Measurements from ENCODE around the gene ST14.

The ST14 gene

GRCh38 chr11:130121445-130121978, 38.1 kb upstream of the ST14 start:
- Histone ChIP-seq H3K9ac (ENCODE audit: low read depth in 1 of 2, low read length in 2 of 2) (no peak overlapping the region), H3K36me3 (ENCODE audit: control insufficient read depth in 1 of 2, insufficient read depth in 2 of 2, low read length in 2 of 2) (peaks cover 26 to 42% of the 10 kb centered on the region in 2 donors), H3K27ac (ENCODE audit: low read depth, low read length) (no peak overlapping the region)

DNA sequence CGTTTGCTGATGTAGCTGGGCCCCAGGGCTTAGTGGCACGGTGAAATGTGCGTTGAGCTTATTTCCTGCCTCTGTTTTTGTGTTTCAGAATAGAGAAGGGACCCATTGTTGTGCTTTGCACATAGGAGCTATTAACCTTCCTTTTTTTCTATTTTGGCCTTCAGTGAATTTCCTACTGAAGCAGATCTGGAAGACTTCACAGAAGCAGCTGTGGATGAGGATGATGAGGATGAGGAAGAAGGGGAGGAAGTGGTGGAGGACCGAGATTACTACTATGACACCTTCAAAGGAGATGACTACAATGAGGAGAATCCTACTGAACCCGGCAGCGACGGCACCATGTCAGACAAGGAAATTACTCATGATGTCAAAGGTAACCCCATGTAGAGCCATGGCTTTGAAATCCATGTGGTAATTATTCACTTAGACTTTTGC, 37.4 kb upstream of the ST14 start:
- Histone ChIP-seq H3K36me3 (ENCODE audit: control insufficient read depth in 1 of 2, insufficient read depth in 2 of 2, low read length in 2 of 2) (peaks cover 26 to 44% of the 10 kb centered on the region in 2 donors), H3K9ac (ENCODE audit: low read depth in 1 of 2, low read length in 2 of 2) (no peak overlapping the region), H3K4me3 (ENCODE audit: low read depth in 1 of 2, low read length in 2 of 2) (no peak overlapping the region), H3K27me3 (ENCODE audit: control insufficient read depth in 1 of 2, insufficient read depth in 2 of 2, low read length in 2 of 2) (no peaks in the 10 kb centered on the region), H3K27ac (ENCODE audit: low read depth, low read length) (no peak overlapping the region), H3K9me3 (ENCODE audit: control insufficient read depth in 1 of 2, low read length in 2 of 2) (no peaks in the 10 kb centered on the region), H3K4me1 (ENCODE audit: control insufficient read depth in 1 of 2, insufficient read depth in 2 of 2, low read length in 2 of 2) (peaks cover 22 to 29% of the 10 kb centered on the region in 2 donors)

More at GRCh38 chr11:130121445-130121978, 38.1 kb upstream of the ST14 start:
- Histone ChIP-seq H3K9me3 (ENCODE audit: control insufficient read depth in 1 of 2, low read length in 2 of 2) (no peaks in the 10 kb centered on the region), H3K4me3 (ENCODE audit: low read depth in 1 of 2, low read length in 2 of 2) (no peak overlapping the region), H3K4me1 (ENCODE audit: control insufficient read depth in 1 of 2, insufficient read depth in 2 of 2, low read length in 2 of 2) (peaks cover 20 to 22% of the 10 kb centered on the region in 2 donors), H3K27me3 (ENCODE audit: control insufficient read depth in 1 of 2, insufficient read depth in 2 of 2, low read length in 2 of 2) (no peaks in the 10 kb centered on the region)

- no peaks in the 10 kb centered on the region for H3K27me3 ChIP-seq (ENCODE audit: control insufficient read depth in 1 of 2, insufficient read depth in 2 of 2, low read length in 2 of 2)
- H3K27ac ChIP-seq (ENCODE audit: low read depth, low read length): no peak overlapping the region
- H3K36me3 ChIP-seq (ENCODE audit: control insufficient read depth in 1 of 2, insufficient read depth in 2 of 2, low read length in 2 of 2): peaks cover 26 to 46% of the 10 kb centered on the region in 2 donors
- H3K9me3 ChIP-seq (ENCODE audit: control insufficient read depth in 1 of 2, low read length in 2 of 2): no peaks in the 10 kb centered on the region
- H3K4me3 ChIP-seq (ENCODE audit: low read depth in 1 of 2, low read length in 2 of 2): no peak overlapping the region
- H3K9ac ChIP-seq (ENCODE audit: low read depth in 1 of 2, low read length in 2 of 2): no peak overlapping the region
- H3K4me1 ChIP-seq (ENCODE audit: control insufficient read depth in 1 of 2, insufficient read depth in 2 of 2, low read length in 2 of 2): peaks cover 28 to 38% of the 10 kb centered on the region in 2 donors
Measured at GRCh38 chr11:130123414-130124040, 36.1 kb upstream of the ST14 start.

DNA sequence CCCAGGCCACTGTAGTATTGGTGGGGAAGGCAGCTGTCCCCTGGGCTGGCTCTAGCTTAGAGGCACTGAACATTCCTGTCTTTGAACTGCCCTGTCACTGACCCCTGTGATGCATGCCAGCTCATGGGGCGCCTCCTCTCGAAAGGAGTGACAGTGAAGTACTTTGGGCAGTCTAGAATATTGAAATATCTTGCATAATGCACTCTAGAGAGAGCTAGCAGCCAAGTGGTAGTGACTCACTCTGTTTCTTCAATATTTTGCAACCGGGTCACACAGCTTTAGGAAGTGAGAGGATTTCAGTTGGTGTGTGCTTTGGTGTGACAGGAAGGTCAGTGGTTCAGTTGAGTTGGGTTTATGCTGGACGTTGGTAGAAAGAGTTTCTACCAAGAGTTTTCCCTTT, 35.5 kb upstream of the ST14 start:
- peaks cover 30 to 52% of the 10 kb centered on the region in 2 donors for H3K36me3 ChIP-seq (ENCODE audit: control insufficient read depth in 1 of 2, insufficient read depth in 2 of 2, low read length in 2 of 2)

DNA sequence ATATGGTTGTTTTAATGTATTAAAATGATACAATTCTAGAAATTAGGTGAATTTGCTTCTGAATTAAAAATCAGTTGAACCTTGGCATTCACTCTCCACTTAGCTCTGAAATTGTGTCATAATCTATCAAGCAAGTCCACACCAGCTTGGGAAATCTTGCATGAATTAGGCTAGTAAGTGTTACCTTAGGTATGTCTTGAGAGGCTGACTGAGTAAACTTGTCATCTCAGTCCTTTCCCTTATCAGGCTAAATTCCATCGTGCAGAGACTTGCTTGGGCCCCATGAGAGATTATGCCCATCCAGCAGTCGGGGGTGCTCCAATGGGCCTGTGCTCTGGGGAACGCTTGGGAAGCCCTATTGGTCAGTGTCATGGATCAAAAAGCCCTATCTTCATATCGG, 33.9 kb upstream of the ST14 start:
- Histone ChIP-seq H3K4me1 (ENCODE audit: control insufficient read depth in 1 of 2, insufficient read depth in 2 of 2, low read length in 2 of 2) (peaks cover 24 to 32% of the 10 kb centered on the region in 2 donors), H3K9ac (ENCODE audit: low read depth in 1 of 2, low read length in 2 of 2) (no peak overlapping the region), H3K4me3 (ENCODE audit: low read depth in 1 of 2, low read length in 2 of 2) (no peak overlapping the region), H3K27ac (ENCODE audit: low read depth, low read length) (no peak overlapping the region), H3K9me3 (ENCODE audit: control insufficient read depth in 1 of 2, low read length in 2 of 2) (no peaks in the 10 kb centered on the region), H3K36me3 (ENCODE audit: control insufficient read depth in 1 of 2, insufficient read depth in 2 of 2, low read length in 2 of 2) (peaks cover 42 to 65% of the 10 kb centered on the region in 2 donors), H3K27me3 (ENCODE audit: control insufficient read depth in 1 of 2, insufficient read depth in 2 of 2, low read length in 2 of 2) (no peaks in the 10 kb centered on the region)

More for the DNA sequence above, 35.5 kb upstream of the ST14 start:
- Histone ChIP-seq H3K9ac (ENCODE audit: low read depth in 1 of 2, low read length in 2 of 2) (no peak overlapping the region), H3K27ac (ENCODE audit: low read depth, low read length) (no peak overlapping the region), H3K4me1 (ENCODE audit: control insufficient read depth in 1 of 2, insufficient read depth in 2 of 2, low read length in 2 of 2) (peaks cover 30 to 38% of the 10 kb centered on the region in 2 donors), H3K4me3 (ENCODE audit: low read depth in 1 of 2, low read length in 2 of 2) (no peak overlapping the region), H3K27me3 (ENCODE audit: control insufficient read depth in 1 of 2, insufficient read depth in 2 of 2, low read length in 2 of 2) (no peaks in the 10 kb centered on the region), H3K9me3 (ENCODE audit: control insufficient read depth in 1 of 2, low read length in 2 of 2) (no peaks in the 10 kb centered on the region)

GRCh38 chr11:130126516-130126915, 33.1 kb upstream of the ST14 start:
- H3K4me3 ChIP-seq (ENCODE audit: low read depth in 1 of 2, low read length in 2 of 2): no peak overlapping the region
- peaks cover 43 to 72% of the 10 kb centered on the region in 2 donors for H3K36me3 ChIP-seq (ENCODE audit: control insufficient read depth in 1 of 2, insufficient read depth in 2 of 2, low read length in 2 of 2)
- H3K27ac ChIP-seq (ENCODE audit: low read depth, low read length): no peak overlapping the region

GRCh38 chr11:130127509-130127908, 32.1 kb upstream of the ST14 start:
- H3K4me3 ChIP-seq (ENCODE audit: low read depth in 1 of 2, low read length in 2 of 2): no peak overlapping the region
- peaks cover 35 to 67% of the 10 kb centered on the region in 2 donors for H3K36me3 ChIP-seq (ENCODE audit: control insufficient read depth in 1 of 2, insufficient read depth in 2 of 2, low read length in 2 of 2)
- H3K9me3 ChIP-seq (ENCODE audit: control insufficient read depth in 1 of 2, low read length in 2 of 2): no peaks in the 10 kb centered on the region
- H3K4me1 ChIP-seq (ENCODE audit: control insufficient read depth in 1 of 2, insufficient read depth in 2 of 2, low read length in 2 of 2): peaks cover 22 to 27% of the 10 kb centered on the region in 2 donors
- H3K27ac ChIP-seq (ENCODE audit: low read depth, low read length): no peak overlapping the region
- H3K9ac ChIP-seq (ENCODE audit: low read depth in 1 of 2, low read length in 2 of 2): no peak overlapping the region
- H3K27me3 ChIP-seq (ENCODE audit: control insufficient read depth in 1 of 2, insufficient read depth in 2 of 2, low read length in 2 of 2): no peaks in the 10 kb centered on the region

More at GRCh38 chr11:130126516-130126915, 33.1 kb upstream of the ST14 start:
- no peaks in the 10 kb centered on the region for H3K27me3 ChIP-seq (ENCODE audit: control insufficient read depth in 1 of 2, insufficient read depth in 2 of 2, low read length in 2 of 2)
- H3K9me3 ChIP-seq (ENCODE audit: control insufficient read depth in 1 of 2, low read length in 2 of 2): no peaks in the 10 kb centered on the region
- H3K4me1 ChIP-seq (ENCODE audit: control insufficient read depth in 1 of 2, insufficient read depth in 2 of 2, low read length in 2 of 2): peaks cover 22 to 27% of the 10 kb centered on the region in 2 donors
- H3K9ac ChIP-seq (ENCODE audit: low read depth in 1 of 2, low read length in 2 of 2): no peak overlapping the region

- H3K27me3 ChIP-seq (ENCODE audit: control insufficient read depth in 1 of 2, insufficient read depth in 2 of 2, low read length in 2 of 2): no peaks in the 10 kb centered on the region
- no peaks in the 10 kb centered on the region for H3K9me3 ChIP-seq (ENCODE audit: control insufficient read depth in 1 of 2, low read length in 2 of 2)
- H3K4me1 ChIP-seq (ENCODE audit: control insufficient read depth in 1 of 2, insufficient read depth in 2 of 2, low read length in 2 of 2): peaks cover 22 to 30% of the 10 kb centered on the region in 2 donors
- no peak overlapping the region for H3K4me3 ChIP-seq (ENCODE audit: low read depth in 1 of 2, low read length in 2 of 2)
- H3K27ac ChIP-seq (ENCODE audit: low read depth, low read length): no peak overlapping the region
- H3K9ac ChIP-seq (ENCODE audit: low read depth in 1 of 2, low read length in 2 of 2): no peak overlapping the region
- H3K36me3 ChIP-seq (ENCODE audit: control insufficient read depth in 1 of 2, insufficient read depth in 2 of 2, low read length in 2 of 2): peaks cover 31 to 62% of the 10 kb centered on the region in 2 donors
Measured at GRCh38 chr11:130128626-130129025, 31.0 kb upstream of the ST14 start.

GRCh38 chr11:130129922-130130321, 29.7 kb upstream of the ST14 start:
- Histone ChIP-seq H3K27me3 (ENCODE audit: control insufficient read depth in 1 of 2, insufficient read depth in 2 of 2, low read length in 2 of 2) (no peaks in the 10 kb centered on the region), H3K4me3 (ENCODE audit: low read depth in 1 of 2, low read length in 2 of 2) (no peak overlapping the region), H3K4me1 (ENCODE audit: control insufficient read depth in 1 of 2, insufficient read depth in 2 of 2, low read length in 2 of 2) (peaks cover 19 to 32% of the 10 kb centered on the region in 2 donors), H3K36me3 (ENCODE audit: control insufficient read depth in 1 of 2, insufficient read depth in 2 of 2, low read length in 2 of 2) (peaks cover 33 to 65% of the 10 kb centered on the region in 2 donors), H3K9ac (ENCODE audit: low read depth in 1 of 2, low read length in 2 of 2) (no peak overlapping the region), H3K9me3 (ENCODE audit: control insufficient read depth in 1 of 2, low read length in 2 of 2) (no peaks in the 10 kb centered on the region), H3K27ac (ENCODE audit: low read depth, low read length) (no peak overlapping the region)

DNA sequence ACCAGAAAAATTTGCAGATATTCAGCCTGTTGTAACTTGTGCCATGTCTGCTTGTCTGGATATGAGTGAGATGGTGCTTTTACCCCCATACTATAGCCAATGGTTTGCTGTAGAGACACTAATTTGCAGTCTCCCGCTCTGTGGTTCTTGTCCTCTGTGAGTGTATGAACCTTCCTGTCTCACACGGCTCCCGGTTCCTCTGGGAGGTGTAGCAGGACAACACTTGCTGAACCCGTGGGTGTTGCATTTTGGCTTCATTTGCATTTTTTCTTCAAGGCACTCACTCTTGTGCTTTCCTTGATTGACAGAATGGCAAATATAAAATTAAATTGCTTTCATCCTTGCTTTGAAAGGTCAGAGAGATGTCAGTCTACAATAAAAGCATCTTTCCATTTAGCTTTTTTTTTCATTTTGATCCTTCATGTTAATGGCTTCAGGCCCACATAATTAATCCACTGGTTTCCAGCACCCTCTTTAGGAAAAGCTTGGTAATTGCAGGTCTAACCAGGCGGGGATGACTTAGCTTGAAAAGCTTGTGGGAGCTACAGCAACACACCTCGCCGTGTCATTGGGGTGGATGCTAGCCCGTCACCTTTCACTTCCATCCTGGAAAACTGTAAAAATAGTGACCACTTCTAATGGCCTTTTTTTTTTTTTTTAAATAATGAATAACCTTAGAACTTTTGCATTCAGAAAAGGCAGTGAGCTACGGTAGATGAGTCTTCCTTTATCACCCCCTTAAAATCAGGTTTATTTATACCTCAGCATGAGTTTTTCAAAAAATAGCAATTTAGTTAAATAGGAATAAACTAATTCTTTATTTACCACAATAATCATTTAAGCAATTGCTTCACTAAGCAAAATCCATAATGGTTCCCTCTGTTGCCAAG, 27.4 kb upstream of the ST14 start:
- Histone ChIP-seq H3K4me3 (ENCODE audit: low read depth in 1 of 2, low read length in 2 of 2) (no peak overlapping the region), H3K4me1 (ENCODE audit: control insufficient read depth in 1 of 2, insufficient read depth in 2 of 2, low read length in 2 of 2) (peaks cover 17 to 25% of the 10 kb centered on the region in 2 donors), H3K9me3 (ENCODE audit: control insufficient read depth in 1 of 2, low read length in 2 of 2) (no peaks in the 10 kb centered on the region), H3K27me3 (ENCODE audit: control insufficient read depth in 1 of 2, insufficient read depth in 2 of 2, low read length in 2 of 2) (no peaks in the 10 kb centered on the region), H3K9ac (ENCODE audit: low read depth in 1 of 2, low read length in 2 of 2) (no peak overlapping the region), H3K36me3 (ENCODE audit: control insufficient read depth in 1 of 2, insufficient read depth in 2 of 2, low read length in 2 of 2) (peaks cover 45 to 71% of the 10 kb centered on the region in 2 donors), H3K27ac (ENCODE audit: low read depth, low read length) (no peak overlapping the region)

Measured in duodenal mucosa (tissue), 2 donors.